ENCODE data around the gene XAF1. TPM values are rescaled to one million over a fixed set of nuclear protein-coding genes. Genes with fewer than 3 reads are reported as not detected.
"Not testable (repeated sequence)": the region's sequence is repeated elsewhere in the genome, so short reads cannot be mapped to it uniquely, and the experiment has no call there.

Gene XAF1
- 2.5 TPM for total RNA-seq

GRCh38 chr17:6755731-6756184, at the start of gene XAF1:
TSS of gene XAF1 (plus strand) at chr17:6756046. CDS start at chr17:6756079, 33 bp downstream.
- no peak for DNase-seq

- DNase-seq: no peak
These were observed 49.3 kb upstream of the XAF1 start for GRCh38 chr17:6706499-6706898.

GRCh38 chr17:6706996-6707395, 48.9 kb upstream of the XAF1 start:
- DNase-seq: no peak

- no peak for DNase-seq
These were observed 47.4 kb upstream of the XAF1 start for GRCh38 chr17:6708357-6708961.

GRCh38 chr17:6710317-6710716, 45.5 kb upstream of the XAF1 start:
- DNase-seq: no peak

- no peak for DNase-seq
These were observed 44.7 kb upstream of the XAF1 start for GRCh38 chr17:6711081-6711674.

GRCh38 chr17:6711681-6712057, 44.2 kb upstream of the XAF1 start:
- DNase-seq: no peak

- DNase-seq: no peak
These were observed 43.6 kb upstream of the XAF1 start for GRCh38 chr17:6712058-6712853.

- no peak for DNase-seq
These were observed 43.1 kb upstream of the XAF1 start for GRCh38 chr17:6712854-6713129.

GRCh38 chr17:6713130-6713917, 42.5 kb upstream of the XAF1 start, which contains the start of gene SLC13A5:
TSS of gene SLC13A5 (minus strand) at chr17:6713369. CDS start at chr17:6713333, 36 bp downstream.
- no peak for DNase-seq

GRCh38 chr17:6713918-6714271, 42.0 kb upstream of the XAF1 start:
- DNase-seq: no peak

- no peak for DNase-seq
These were observed 41.5 kb upstream of the XAF1 start for GRCh38 chr17:6714315-6714874.

- no peak for DNase-seq
These were observed 39.1 kb upstream of the XAF1 start for GRCh38 chr17:6716736-6717135.

- no peak for DNase-seq
These were observed 34.1 kb upstream of the XAF1 start for GRCh38 chr17:6721744-6722143.

GRCh38 chr17:6724009-6724408, 31.8 kb upstream of the XAF1 start:
- DNase-seq: no peak

- no peak for DNase-seq
These were observed 26.3 kb upstream of the XAF1 start for GRCh38 chr17:6729531-6729930.

- DNase-seq: not testable (repeated sequence)
These were observed 9.2 kb upstream of the XAF1 start for GRCh38 chr17:6746665-6747064.

- DNase-seq: no peak
These were observed 7.2 kb upstream of the XAF1 start for GRCh38 chr17:6748617-6749016.

- DNase-seq: no peak
These were observed 6.3 kb upstream of the XAF1 start for GRCh38 chr17:6749519-6749918.

- no peak for DNase-seq
These were observed 3.6 kb upstream of the XAF1 start for GRCh38 chr17:6752068-6752909.

- DNase-seq: no peak
These were observed 2.8 kb upstream of the XAF1 start for GRCh38 chr17:6753006-6753445.

- DNase-seq: no peak
These were observed 2.3 kb upstream of the XAF1 start for GRCh38 chr17:6753546-6753945.
